ENCODE measurements around the gene SUFU.

The SUFU gene

GRCh38 chr10:102502029-102502336 is 1.8 kb upstream of the SUFU start:
- H3K36me3 ChIP-seq (ENCODE audit: insufficient read depth, low read length), result no peaks in the 10 kb centered on the region
- peaks cover 20% of the 10 kb centered on the region for H3K4me1 ChIP-seq (ENCODE audit: control insufficient read depth, insufficient read depth, low read length, unreplicated experiment)
- peak overlapping the region; percentile 87 for H3K4me3 ChIP-seq (ENCODE audit: low read depth, low read length)
- no peaks in the 10 kb centered on the region for H3K27me3 ChIP-seq (ENCODE audit: insufficient read depth, low read length)
- H3K79me2 ChIP-seq (ENCODE audit: control insufficient read depth, insufficient read depth, low read length, unreplicated experiment), result peaks cover 59% of the 10 kb centered on the region
- peak overlapping the region; percentile 88 for H2AFZ ChIP-seq (ENCODE audit: low read length, unreplicated experiment)
- peak overlapping the region; percentile 63; the same call in 1 of the 2 replicates for H3K27ac ChIP-seq (ENCODE audit: low read depth, low read length)

GRCh38 chr10:102502337-102503151 is 1.2 kb upstream of the SUFU start, which contains the start of gene ACTR1A:
ACTR1A (minus strand) TSS chr10:102502712; CDS start chr10:102502647, 65 bp downstream.
- H3K27ac ChIP-seq (ENCODE audit: low read depth, low read length), result peak within 1 kb of the TSS; percentile 63
- H3K27me3 ChIP-seq (ENCODE audit: insufficient read depth, low read length), result no peaks in the 10 kb centered on the region
- peaks cover 20% of the 10 kb centered on the region for H3K4me1 ChIP-seq (ENCODE audit: control insufficient read depth, insufficient read depth, low read length, unreplicated experiment)
- peaks cover 53% of the 10 kb centered on the region for H3K79me2 ChIP-seq (ENCODE audit: control insufficient read depth, insufficient read depth, low read length, unreplicated experiment)
- H3K36me3 ChIP-seq (ENCODE audit: insufficient read depth, low read length), result no peaks in the 10 kb centered on the region
- H2AFZ ChIP-seq (ENCODE audit: low read length, unreplicated experiment), result peak within 1 kb of the TSS; percentile 88
- peak within 1 kb of the TSS; percentile 87 for H3K4me3 ChIP-seq (ENCODE audit: low read depth, low read length)

- H3K36me3 ChIP-seq (ENCODE audit: insufficient read depth, low read length), result no peaks in the 10 kb centered on the region
- H3K4me3 ChIP-seq (ENCODE audit: low read depth, low read length), result peak overlapping the region; percentile 87
- H3K27ac ChIP-seq (ENCODE audit: low read depth, low read length), result no peak overlapping the region
- peak overlapping the region; percentile 62 for H2AFZ ChIP-seq (ENCODE audit: low read length, unreplicated experiment)
- peaks cover 35% of the 10 kb centered on the region for H3K79me2 ChIP-seq (ENCODE audit: control insufficient read depth, insufficient read depth, low read length, unreplicated experiment)
- peaks cover 19% of the 10 kb centered on the region for H3K4me1 ChIP-seq (ENCODE audit: control insufficient read depth, insufficient read depth, low read length, unreplicated experiment)
- no peaks in the 10 kb centered on the region for H3K27me3 ChIP-seq (ENCODE audit: insufficient read depth, low read length)
Measured at GRCh38 chr10:102504179-102504975, 605 bp downstream of the SUFU start.

GRCh38 chr10:102504976-102505300 is 1.2 kb downstream of the SUFU start:
- H3K4me1 ChIP-seq (ENCODE audit: control insufficient read depth, insufficient read depth, low read length, unreplicated experiment), result peaks cover 19% of the 10 kb centered on the region
- H3K36me3 ChIP-seq (ENCODE audit: insufficient read depth, low read length), result no peaks in the 10 kb centered on the region
- peak overlapping the region; percentile 87 for H3K4me3 ChIP-seq (ENCODE audit: low read depth, low read length)
- peaks cover 29% of the 10 kb centered on the region for H3K79me2 ChIP-seq (ENCODE audit: control insufficient read depth, insufficient read depth, low read length, unreplicated experiment)
- H3K27ac ChIP-seq (ENCODE audit: low read depth, low read length), result no peak overlapping the region
- no peaks in the 10 kb centered on the region for H3K27me3 ChIP-seq (ENCODE audit: insufficient read depth, low read length)
- peak overlapping the region; percentile 62 for H2AFZ ChIP-seq (ENCODE audit: low read length, unreplicated experiment)

GRCh38 chr10:102505462-102506115 is 1.8 kb downstream of the SUFU start:
- H3K27ac ChIP-seq (ENCODE audit: low read depth, low read length), result no peak overlapping the region
- H3K4me3 ChIP-seq (ENCODE audit: low read depth, low read length), result peak overlapping the region; percentile 87
- peaks cover 26% of the 10 kb centered on the region for H3K79me2 ChIP-seq (ENCODE audit: control insufficient read depth, insufficient read depth, low read length, unreplicated experiment)
- H2AFZ ChIP-seq (ENCODE audit: low read length, unreplicated experiment), result no peak overlapping the region
- H3K4me1 ChIP-seq (ENCODE audit: control insufficient read depth, insufficient read depth, low read length, unreplicated experiment), result peaks cover 18% of the 10 kb centered on the region
- no peaks in the 10 kb centered on the region for H3K27me3 ChIP-seq (ENCODE audit: insufficient read depth, low read length)
- H3K36me3 ChIP-seq (ENCODE audit: insufficient read depth, low read length), result no peaks in the 10 kb centered on the region

- peaks cover 11% of the 10 kb centered on the region for H3K4me1 ChIP-seq (ENCODE audit: control insufficient read depth, insufficient read depth, low read length, unreplicated experiment)
- no peak overlapping the region for H3K4me3 ChIP-seq (ENCODE audit: low read depth, low read length)
- no peaks in the 10 kb centered on the region for H3K27me3 ChIP-seq (ENCODE audit: insufficient read depth, low read length)
- peaks cover 14% of the 10 kb centered on the region for H3K79me2 ChIP-seq (ENCODE audit: control insufficient read depth, insufficient read depth, low read length, unreplicated experiment)
- no peak overlapping the region for H3K27ac ChIP-seq (ENCODE audit: low read depth, low read length)
- H3K36me3 ChIP-seq (ENCODE audit: insufficient read depth, low read length), result no peaks in the 10 kb centered on the region; the same call in 1 of the 2 replicates
- H2AFZ ChIP-seq (ENCODE audit: low read length, unreplicated experiment), result no peak overlapping the region
Measured at GRCh38 chr10:102507521-102507920, 3.7 kb downstream of the SUFU start.

- no peak overlapping the region for H3K27ac ChIP-seq (ENCODE audit: low read depth, low read length)
Measured at GRCh38 chr10:102508506-102508905, 4.7 kb downstream of the SUFU start.

GRCh38 chr10:102509387-102509786 is 5.6 kb downstream of the SUFU start:
- peaks cover 9% of the 10 kb centered on the region for H3K79me2 ChIP-seq (ENCODE audit: control insufficient read depth, insufficient read depth, low read length, unreplicated experiment)
- no peak overlapping the region for H2AFZ ChIP-seq (ENCODE audit: low read length, unreplicated experiment)
- H3K4me3 ChIP-seq (ENCODE audit: low read depth, low read length), result no peak overlapping the region
- H3K27me3 ChIP-seq (ENCODE audit: insufficient read depth, low read length), result no peaks in the 10 kb centered on the region
- H3K4me1 ChIP-seq (ENCODE audit: control insufficient read depth, insufficient read depth, low read length, unreplicated experiment), result peaks cover 11% of the 10 kb centered on the region
- peaks cover 6% of the 10 kb centered on the region; the same call in 1 of the 2 replicates for H3K36me3 ChIP-seq (ENCODE audit: insufficient read depth, low read length)
- no peak overlapping the region for H3K27ac ChIP-seq (ENCODE audit: low read depth, low read length)

More at GRCh38 chr10:102508506-102508905, 4.7 kb downstream of the SUFU start:
- Histone ChIP-seq H3K79me2 (ENCODE audit: control insufficient read depth, insufficient read depth, low read length, unreplicated experiment) (peaks cover 14% of the 10 kb centered on the region), H3K36me3 (ENCODE audit: insufficient read depth, low read length) (peaks cover 5% of the 10 kb centered on the region; the same call in 1 of the 2 replicates), H2AFZ (ENCODE audit: low read length, unreplicated experiment) (no peak overlapping the region), H3K4me3 (ENCODE audit: low read depth, low read length) (no peak overlapping the region), H3K4me1 (ENCODE audit: control insufficient read depth, insufficient read depth, low read length, unreplicated experiment) (peaks cover 11% of the 10 kb centered on the region), H3K27me3 (ENCODE audit: insufficient read depth, low read length) (no peaks in the 10 kb centered on the region)

- Histone ChIP-seq H2AFZ (ENCODE audit: low read length, unreplicated experiment) (no peak overlapping the region), H3K27me3 (ENCODE audit: insufficient read depth, low read length) (no peaks in the 10 kb centered on the region), H3K4me1 (ENCODE audit: control insufficient read depth, insufficient read depth, low read length, unreplicated experiment) (peaks cover 4% of the 10 kb centered on the region), H3K4me3 (ENCODE audit: low read depth, low read length) (no peak overlapping the region), H3K27ac (ENCODE audit: low read depth, low read length) (no peak overlapping the region), H3K36me3 (ENCODE audit: insufficient read depth, low read length) (peaks cover 6% of the 10 kb centered on the region; the same call in 1 of the 2 replicates), H3K79me2 (ENCODE audit: control insufficient read depth, insufficient read depth, low read length, unreplicated experiment) (no peaks in the 10 kb centered on the region)
Measured at GRCh38 chr10:102511583-102512274, 8.0 kb downstream of the SUFU start.

All from ACC112 (cell line).